HG03520 (cell line): ENCODE data around the gene QSOX2.
A peak's percentile ranks its signal among the peaks of the same experiment; 100 is the strongest.
"Not testable (repeated sequence)": the region's sequence is repeated elsewhere in the genome, so short reads cannot be mapped to it uniquely, and the experiment has no call there.

Experiments used
- ATAC-seq: cut with Tn5 transposase; IDR thresholded peaks from one replicate; pipeline ENCODE4 v1.9.1; 2021; ENCODE audit warnings: mild to moderate bottlenecking, moderate library complexity; ENCODE audit not compliant: unreplicated experiment

Gene QSOX2

GRCh38 chr9:136267261-136268111, 21.9 kb upstream of the QSOX2 start:
- ATAC-seq, result peak; percentile 53

- ATAC-seq, result not testable (repeated sequence)
These were observed 21.0 kb upstream of the QSOX2 start for GRCh38 chr9:136266641-136267040.

GRCh38 chr9:136265561-136266355, 20.1 kb upstream of the QSOX2 start:
- ATAC-seq, result no peak

DNA sequence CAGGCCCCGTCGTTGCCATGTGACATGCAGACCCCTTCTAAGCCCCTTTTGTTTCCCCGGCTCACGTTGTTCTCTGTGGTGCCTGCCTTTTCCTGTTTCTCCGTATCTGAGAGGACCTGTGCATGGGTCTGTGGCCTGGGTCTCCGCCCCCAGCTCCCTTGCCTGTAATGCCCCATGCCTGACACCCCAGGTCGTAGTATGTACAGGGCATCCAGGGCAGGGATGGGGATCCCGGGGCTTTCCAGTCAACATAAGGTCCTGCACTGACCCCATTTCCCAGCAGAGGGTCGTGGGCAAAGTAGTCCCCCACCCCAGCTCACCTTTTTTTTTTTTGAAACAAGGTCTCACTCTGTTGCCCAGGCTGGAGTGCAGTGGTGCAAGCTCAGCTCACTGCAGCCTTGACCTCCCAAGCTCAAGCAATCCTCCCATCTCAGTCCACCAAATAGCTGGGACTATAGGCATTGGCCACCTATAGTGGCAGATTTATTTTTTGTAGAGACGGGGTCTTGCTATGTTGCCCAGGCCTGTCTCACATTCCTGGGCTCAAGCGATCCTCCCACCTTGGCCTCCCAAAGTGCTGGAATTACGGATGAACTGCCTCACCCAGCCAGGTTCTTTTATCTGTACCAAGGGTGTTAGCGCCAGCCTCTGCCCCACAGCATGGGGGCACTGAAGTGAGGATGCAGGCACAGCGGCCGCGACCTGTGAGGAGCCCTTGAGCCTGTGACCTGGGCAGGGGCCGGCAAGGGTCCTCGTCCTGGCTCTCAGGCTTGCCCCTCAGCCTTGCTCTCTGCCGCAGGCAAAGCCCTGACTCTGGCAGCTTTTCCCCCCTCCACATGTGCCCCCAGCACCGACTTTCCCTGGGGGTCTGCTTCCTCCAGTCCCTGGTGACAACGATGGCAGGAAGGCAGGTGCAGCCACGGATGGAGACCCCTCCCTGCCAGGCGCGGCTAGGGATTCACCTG, 19.1 kb upstream of the QSOX2 start:
- no peak for ATAC-seq

DNA sequence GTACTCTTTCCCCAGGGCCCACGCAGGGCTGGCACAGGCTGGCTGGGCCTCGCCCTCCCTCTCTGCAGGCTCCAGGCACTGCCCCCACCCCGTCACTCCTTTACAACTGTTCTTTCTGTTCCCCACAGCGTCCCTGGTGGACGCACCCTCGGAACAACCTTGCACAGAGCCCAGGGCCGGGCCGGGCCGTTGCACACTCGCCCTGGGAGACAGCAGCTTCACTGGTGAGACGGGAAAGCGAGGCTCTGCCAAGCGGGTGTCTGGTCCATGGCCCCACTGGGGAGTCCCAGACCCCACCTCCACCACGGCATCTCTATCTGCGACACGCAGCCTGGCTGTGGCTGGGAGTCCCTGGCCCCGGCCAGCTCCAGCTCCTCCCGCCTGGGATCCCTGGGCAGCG, 18.4 kb upstream of the QSOX2 start:
- no peak for ATAC-seq

GRCh38 chr9:136262671-136263178, 17.1 kb upstream of the QSOX2 start:
- ATAC-seq, result no peak

DNA sequence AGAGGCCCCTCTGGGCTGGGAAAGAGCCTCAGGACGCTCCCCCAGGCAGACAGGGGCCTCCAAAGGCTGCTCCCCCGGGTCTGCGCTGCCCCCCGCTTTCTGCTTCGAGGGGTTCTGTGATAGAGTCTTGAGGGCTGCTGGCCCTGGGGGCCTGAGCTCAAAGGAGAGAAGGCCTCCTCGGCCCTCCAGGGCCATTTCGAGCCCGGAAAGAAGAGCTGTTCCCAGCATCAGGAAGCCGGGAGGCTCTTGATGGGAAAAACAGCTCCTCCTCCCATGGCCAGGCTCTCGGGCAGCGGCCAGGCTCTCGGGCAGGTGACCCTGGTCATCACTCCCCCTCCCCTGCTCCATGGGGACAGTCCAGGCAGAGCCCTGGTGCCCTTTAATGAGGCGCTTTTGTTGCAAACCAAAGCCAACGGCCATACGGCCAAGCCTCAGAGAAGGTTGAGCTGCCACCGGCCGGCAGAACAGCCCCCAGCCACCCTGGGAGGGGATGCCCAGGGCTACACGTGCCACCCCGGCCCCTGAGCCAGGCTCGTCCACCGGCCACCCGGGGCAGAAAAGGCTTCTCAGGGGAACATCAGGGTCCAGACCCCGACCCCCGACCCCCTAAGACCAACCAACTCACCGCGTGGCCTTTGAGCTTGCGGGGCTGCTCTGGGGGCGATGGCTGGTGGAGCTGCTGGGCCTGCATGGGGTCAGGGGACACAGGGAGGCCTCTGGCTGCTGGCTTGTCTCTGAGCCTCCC, 16.2 kb upstream of the QSOX2 start:
- no peak for ATAC-seq

GRCh38 chr9:136260936-136261472, 15.4 kb upstream of the QSOX2 start:
- ATAC-seq, result no peak

DNA sequence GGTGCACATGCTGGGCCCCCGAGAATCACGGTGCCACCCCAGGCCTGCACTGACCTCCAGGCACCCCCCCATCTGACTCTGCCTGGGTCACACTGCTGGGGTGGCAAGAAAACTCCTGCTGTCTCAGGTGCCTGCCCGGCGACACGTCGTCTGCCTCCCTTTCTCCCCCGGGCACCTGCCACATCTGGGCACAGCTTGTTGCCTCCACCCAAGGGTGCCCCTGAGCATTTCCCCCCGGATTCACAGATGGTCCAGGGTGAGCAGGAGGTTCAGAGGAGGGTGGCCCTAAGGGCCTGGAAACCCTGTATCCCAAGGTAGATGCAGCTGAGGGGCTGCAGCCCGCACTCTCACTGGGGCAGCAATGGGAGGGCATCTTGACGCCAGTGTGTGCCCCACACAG, 14.9 kb upstream of the QSOX2 start:
- ATAC-seq, result no peak

DNA sequence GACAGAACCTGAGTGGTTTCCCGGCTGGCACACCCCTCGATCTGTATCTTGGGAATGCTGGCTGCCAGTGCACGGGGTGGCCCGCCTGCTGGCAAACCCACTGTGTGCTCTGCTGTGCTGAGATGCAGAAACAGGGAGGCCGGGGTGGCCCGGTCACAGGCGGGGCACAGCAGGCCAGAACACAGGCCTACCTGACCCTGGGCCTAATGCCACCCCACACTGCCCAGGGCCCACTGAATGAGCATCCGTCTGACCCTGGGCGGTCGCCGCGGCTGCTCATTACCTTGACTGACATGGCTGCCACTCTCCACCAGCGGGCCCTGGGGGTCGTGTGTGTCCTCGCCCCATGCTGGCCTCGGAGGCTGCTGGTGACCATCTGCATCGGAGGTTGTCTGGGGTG, 14.2 kb upstream of the QSOX2 start:
- no peak for ATAC-seq

DNA sequence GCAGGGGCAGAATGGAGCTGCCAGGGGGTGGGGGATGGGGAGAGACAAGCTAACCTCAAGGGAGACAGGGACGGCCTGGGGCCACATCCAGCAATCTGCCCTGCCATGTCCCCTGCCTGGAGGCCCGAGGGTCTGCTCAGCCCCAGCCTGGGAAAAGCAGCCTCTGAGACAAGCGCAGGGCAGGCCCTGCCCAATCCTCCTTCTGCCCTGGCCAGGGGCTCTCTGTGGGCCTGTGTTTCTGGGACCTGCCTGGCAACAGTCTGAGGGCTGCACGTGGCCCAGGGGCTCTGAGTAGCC, 13.9 kb upstream of the QSOX2 start:
- ATAC-seq, result no peak

DNA sequence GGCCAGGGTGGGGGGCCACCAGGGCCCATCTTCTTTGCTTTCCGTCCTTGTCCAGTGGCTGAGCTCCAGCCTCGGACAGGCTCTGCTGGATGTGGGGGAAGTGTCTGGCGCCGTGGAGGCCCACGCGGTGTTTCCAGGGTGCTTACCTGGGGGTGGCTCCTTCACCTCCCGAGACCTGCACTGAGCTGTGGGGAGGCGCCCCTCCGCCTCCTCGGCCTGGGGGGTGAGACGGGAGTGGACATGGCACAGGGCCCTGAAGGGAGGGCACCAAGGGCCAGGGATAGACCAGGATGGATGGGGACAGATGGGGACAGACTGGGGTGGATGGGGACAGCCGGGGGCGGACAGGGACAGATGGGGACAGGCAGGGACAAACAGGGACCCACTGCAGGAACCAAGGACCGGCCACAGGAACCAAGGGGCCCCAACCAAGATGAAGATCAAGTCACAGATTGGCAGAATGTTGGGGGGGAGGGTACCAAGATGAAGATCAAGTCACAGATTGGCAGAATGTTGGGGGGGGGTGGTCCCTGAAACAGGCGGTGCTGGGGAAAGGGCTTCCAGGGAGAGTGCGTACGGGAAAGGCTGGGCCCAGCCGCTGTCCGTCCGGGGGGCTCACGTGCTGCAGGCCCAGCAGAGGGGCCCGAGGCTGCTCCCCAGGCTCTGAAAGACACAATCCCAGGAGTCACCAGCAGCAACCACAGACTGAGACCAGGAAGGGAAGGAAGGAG, 13.3 kb upstream of the QSOX2 start:
- ATAC-seq, result no peak

GRCh38 chr9:136258299-136258625, 12.7 kb upstream of the QSOX2 start:
- ATAC-seq, result no peak

- ATAC-seq, result no peak
These were observed 12.0 kb upstream of the QSOX2 start for GRCh38 chr9:136257381-136258298.

DNA sequence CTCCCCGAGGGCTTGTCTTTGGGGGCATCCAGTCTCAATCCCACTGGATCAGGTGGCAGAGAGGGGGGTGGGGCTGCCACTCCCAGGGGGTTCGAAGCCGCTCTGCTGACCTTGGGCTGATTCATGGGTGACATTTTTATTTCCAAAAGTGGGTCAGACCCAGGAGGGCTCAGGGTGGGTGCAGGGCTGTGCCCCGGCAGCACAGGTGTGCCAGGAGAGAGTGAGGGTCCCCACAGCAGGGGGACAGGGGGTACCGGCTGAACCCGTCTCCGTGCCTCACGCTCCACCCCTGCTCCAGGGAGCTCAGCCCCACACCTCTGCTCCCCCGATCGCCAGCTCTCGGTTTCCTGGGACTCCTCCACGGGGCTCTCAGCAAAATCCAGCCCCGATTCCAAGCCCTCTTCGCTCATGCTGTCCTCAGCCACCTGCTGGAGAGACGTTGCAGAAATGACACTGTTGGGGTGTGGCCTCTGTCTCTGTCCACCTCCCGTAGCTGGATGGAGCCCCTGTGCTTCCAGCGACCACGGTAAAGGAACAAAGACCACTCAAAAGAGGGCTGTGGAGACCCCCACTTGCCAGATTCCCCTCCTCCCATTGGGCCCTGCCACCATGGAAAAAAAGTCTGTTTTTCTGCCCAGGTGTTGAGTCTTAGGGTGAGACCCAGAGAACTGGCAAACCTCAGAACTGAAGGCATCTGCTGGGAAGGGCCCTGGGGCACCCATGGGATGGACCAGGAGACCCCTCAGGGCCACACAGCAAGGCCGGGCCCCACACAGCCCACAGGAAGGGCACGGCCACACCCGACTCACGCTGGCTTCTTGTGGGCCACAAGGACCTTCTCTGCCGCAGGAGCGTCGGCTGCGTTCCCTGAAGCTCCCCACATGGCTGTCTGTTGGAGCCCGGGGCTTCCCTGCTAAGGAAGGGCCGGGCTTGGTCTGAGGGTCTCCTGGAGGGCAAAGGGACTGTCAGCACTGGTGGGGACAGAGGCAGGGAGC, 10.6 kb upstream of the QSOX2 start:
- no peak for ATAC-seq

DNA sequence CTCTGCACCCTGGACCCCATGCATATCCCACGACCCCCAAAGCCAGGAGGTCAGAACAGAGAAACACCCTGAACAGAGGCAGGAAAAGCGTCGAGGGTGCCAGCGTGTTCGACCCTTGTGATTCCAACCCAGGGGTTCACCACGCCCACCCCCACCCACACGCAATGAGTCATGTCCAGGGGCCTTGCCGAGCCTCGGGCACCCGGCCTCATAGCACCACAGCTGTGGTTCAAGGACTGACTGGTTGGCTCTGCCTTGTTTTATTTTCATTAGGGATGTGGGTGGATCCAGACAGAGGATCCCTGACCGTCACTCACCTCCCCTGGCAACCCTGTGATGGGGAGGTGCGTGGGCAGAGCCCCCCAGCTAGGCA, 9.5 kb upstream of the QSOX2 start:
- no peak for ATAC-seq
